HepG2 (cell line): ENCODE measurements around the gene CNOT10. TPM values are rescaled to one million over a fixed set of nuclear protein-coding genes. Genes with fewer than 3 reads are reported as not detected.

ENCODE experiments used
- ATM ChIP-seq: fragments of 450-650 bp; IDR thresholded peaks from 2 replicates; pipeline ENCODE4 v1.7.1; 2017; ENCODE audit warnings: mild to moderate bottlenecking, borderline replicate concordance
- CENPT ChIP-seq: sonication (generic); formaldehyde crosslinking; IDR thresholded peaks from 2 replicates; pipeline ENCODE4 v1.8.0; 2022; ENCODE audit warnings: low read depth, mild to moderate bottlenecking, moderate library complexity, missing genetic modification reagents
- EEA1 ChIP-seq: sonication (generic); formaldehyde crosslinking; IDR thresholded peaks from 2 replicates; pipeline ENCODE4 v1.5.1; 2020; ENCODE audit warnings: mild to moderate bottlenecking, missing genetic modification reagents, borderline replicate concordance
- ETV5 ChIP-seq: IDR thresholded peaks from 2 replicates; pipeline ENCODE4 v1.6.1; 2018; ENCODE audit warnings: missing biosample characterization, missing genetic modification reagents, inconsistent platforms, borderline replicate concordance
- GRHL1 ChIP-seq: sonication (generic); formaldehyde crosslinking; conservative IDR thresholded peaks from 2 replicates; pipeline ENCODE4 v1.8.0; 2022; ENCODE audit warnings: missing genetic modification reagents
- IKZF4 ChIP-seq: sonication (generic); formaldehyde crosslinking; IDR thresholded peaks from 2 replicates; pipeline ENCODE4 v1.5.1; 2020; ENCODE audit warnings: borderline replicate concordance, mild to moderate bottlenecking, low read depth, missing genetic modification reagents; ENCODE audit errors: not compliant biosample characterization
- KAT2B ChIP-seq: fragments of 150-350 bp; IDR thresholded peaks from 2 replicates; pipeline ENCODE4 v1.6.1; 2014; ENCODE audit warnings: low read depth, low read length, borderline replicate concordance
- MAFG ChIP-seq: sonication (generic); formaldehyde crosslinking; IDR thresholded peaks from 2 replicates; pipeline ENCODE4 v1.5.1; 2020; ENCODE audit warnings: mild to moderate bottlenecking, missing genetic modification reagents
- MAZ ChIP-seq, 2 experiments: sonication (generic) in 1 of 2; formaldehyde crosslinking in 1 of 2; IDR thresholded peaks; 2 replicates each; pipeline versions ENCODE4 v1.5.0 to v1.6.1; 2012 to 2020; ENCODE audit warnings: low read depth in 2 of 2, mild to moderate bottlenecking in 2 of 2, borderline replicate concordance in 1 of 2, improper control_type of control experiment in 1 of 2, low read length in 1 of 2, missing genetic modification reagents in 1 of 2, moderate library complexity in 1 of 2
- MBNL3 ChIP-seq: fragments of 250-450 bp; sonication (Bioruptor Pico); conservative IDR thresholded peaks from 2 replicates; pipeline ENCODE4 v1.8.0; 2022; ENCODE audit warnings: mild to moderate bottlenecking, inconsistent platforms
- NR3C1 ChIP-seq: sonication (generic); formaldehyde crosslinking; IDR thresholded peaks from 2 replicates; pipeline ENCODE4 v1.4.0; 2020; ENCODE audit warnings: missing genetic modification reagents
- RNF2 ChIP-seq: fragments of 450-650 bp; conservative IDR thresholded peaks from 2 replicates; pipeline ENCODE4 v1.6.1; 2016; ENCODE audit warnings: low read depth
- XBP1 ChIP-seq: sonication (generic); formaldehyde crosslinking; IDR thresholded peaks from 2 replicates; pipeline ENCODE4 v1.5.0; 2020; ENCODE audit warnings: missing genetic modification reagents
- ZFP62 ChIP-seq: sonication (generic); formaldehyde crosslinking; IDR thresholded peaks from 2 replicates; pipeline ENCODE4 v1.4.0; 2020; ENCODE audit warnings: missing genetic modification reagents
- ZMYM4 ChIP-seq: sonication (generic); formaldehyde crosslinking; IDR thresholded peaks from 2 replicates; pipeline ENCODE4 v1.8.1; 2023; ENCODE audit warnings: mild to moderate bottlenecking, missing genetic modification reagents
- ZNF180 ChIP-seq: sonication (generic); formaldehyde crosslinking; IDR thresholded peaks from 2 replicates; pipeline ENCODE4 v1.4.0; 2020; ENCODE audit warnings: low read depth, missing genetic modification reagents, borderline replicate concordance
- ZNF263 ChIP-seq: sonication (generic); formaldehyde crosslinking; IDR thresholded peaks from 2 replicates; pipeline ENCODE4 v1.4.0; 2020; ENCODE audit warnings: missing genetic modification reagents
- ZNF292 ChIP-seq: sonication (generic); formaldehyde crosslinking; IDR thresholded peaks from 2 replicates; pipeline ENCODE4 v1.8.1; 2022; ENCODE audit warnings: mild to moderate bottlenecking, low read depth, missing genetic modification reagents, borderline replicate concordance
- ZNF326 ChIP-seq: sonication (generic); formaldehyde crosslinking; IDR thresholded peaks from 2 replicates; pipeline ENCODE4 v1.4.0; 2020; ENCODE audit warnings: missing genetic modification reagents, borderline replicate concordance
- ZNF337 ChIP-seq: sonication (generic); formaldehyde crosslinking; IDR thresholded peaks from 2 replicates; pipeline ENCODE4 v1.5.1; 2020; ENCODE audit warnings: missing genetic modification reagents, low read depth, mild to moderate bottlenecking, borderline replicate concordance
- ZNF343 ChIP-seq: sonication (generic); formaldehyde crosslinking; IDR thresholded peaks from 2 replicates; pipeline ENCODE4 v1.4.0; 2020; ENCODE audit warnings: mild to moderate bottlenecking, missing genetic modification reagents
- ZNF512 ChIP-seq: sonication (generic); formaldehyde crosslinking; IDR thresholded peaks from 2 replicates; pipeline ENCODE4 v1.4.0; 2020; ENCODE audit warnings: mild to moderate bottlenecking, missing genetic modification reagents
- ZNF556 ChIP-seq: sonication (generic); formaldehyde crosslinking; IDR thresholded peaks from 2 replicates; pipeline ENCODE4 v1.4.0; 2020; ENCODE audit warnings: mild to moderate bottlenecking, missing genetic modification reagents, borderline replicate concordance
- ZNF766 ChIP-seq: sonication (generic); formaldehyde crosslinking; IDR thresholded peaks from 2 replicates; pipeline ENCODE4 v1.5.0; 2020; ENCODE audit warnings: missing genetic modification reagents, borderline replicate concordance
- ZSCAN29 ChIP-seq: sonication (generic); formaldehyde crosslinking; conservative IDR thresholded peaks from 2 replicates; pipeline ENCODE4 v1.4.0; 2020; ENCODE audit warnings: mild to moderate bottlenecking, missing genetic modification reagents
- polyA plus RNA-seq, 8 experiments: library from polyadenylated mRNA; depleted of rRNA in 3 of 8; stranded (reverse) in 7 of 8; unstranded in 1 of 8; fragments of >200 nt; fragmentation: Illumina TruSeq in 4 of 8; extraction: Trizol in 4 of 8; gene quantifications; 2 replicates each; pipeline versions ENCODE4 v1.2.1 to v1.2.3, GENCODE V29; 2011 to 2016; ENCODE audit warnings: low read depth in 4 of 8, missing spikeins in 1 of 8, mixed read lengths in 1 of 8; ENCODE audit not compliant: insufficient read depth in 1 of 8
- total RNA-seq, 5 experiments: library from RNA; depleted of rRNA; stranded (reverse); fragments of >200 nt; fragmentation: Illumina TruSeq; extraction: Trizol; gene quantifications; 2 replicates each; pipeline ENCODE4 v1.2.3, GENCODE V29; 2016; ENCODE audit warnings: low read depth in 1 of 5
- TF ChIP-seq, protein P1 (sequence below): sonication (generic); formaldehyde crosslinking; IDR thresholded peaks from 2 replicates; pipeline ENCODE4 v1.8.1; 2023; ENCODE audit warnings: mild to moderate bottlenecking, missing genetic modification reagents

CNOT10 gene
- total and polyA plus RNA-seq, 2 of the 13 experiments (the other 11 are each of a cell fraction or from before 2014, with no cell fraction given): 21.2 to 34.1 TPM

- TF ChIP-seq ZNF512 (CRISPR knock-in tag) (0 out of 2 replicates have a peak, but pooled peaks have one; percentile 8), ZNF337 (CRISPR knock-in tag) (peak; percentile 70; the same call in 1 of the 2 replicates), ZMYM4 (CRISPR knock-in tag) (peak; percentile 82), KAT2B (no peak), ZNF556 (peak; percentile 42; the same call in 1 of the 2 replicates), ZNF326 (CRISPR knock-in tag) (no peak), GRHL1 (CRISPR knock-in tag) (no peak), MBNL3 (CRISPR knock-in tag) (no peak), RNF2 (peak; percentile 64), IKZF4 (CRISPR knock-in tag) (no peak), ZNF343 (0 out of 2 replicates have a peak, but pooled peaks have one; percentile 26), MAZ (IDR thresholded peaks at IDR 0.05; ENCODE audit: borderline replicate concordance, low read depth, low read length) (peak; percentile 98), MAZ (CRISPR knock-in tag; IDR thresholded peaks at IDR 0.05; ENCODE audit: low read depth) (peak; percentile 96), ZNF766 (peak; percentile 78; the same call in 1 of the 2 replicates), ZFP62 (no peak), ATM (no peak), ZNF263 (CRISPR knock-in tag) (no peak), MAFG (CRISPR knock-in tag) (no peak), CENPT (no peak), ZNF292 (CRISPR knock-in tag) (peak; percentile 71; the same call in 1 of the 2 replicates), XBP1 (CRISPR knock-in tag) (peak; percentile 62; the same call in 1 of the 2 replicates), ZSCAN29 (CRISPR knock-in tag) (no peak), ETV5 (peak; percentile 82; the same call in 1 of the 2 replicates), NR3C1 (CRISPR knock-in tag) (no peak), ZNF180 (no peak), EEA1 (CRISPR knock-in tag) (peak; percentile 83; the same call in 1 of the 2 replicates)
- TF ChIP-seq, protein P1, sequence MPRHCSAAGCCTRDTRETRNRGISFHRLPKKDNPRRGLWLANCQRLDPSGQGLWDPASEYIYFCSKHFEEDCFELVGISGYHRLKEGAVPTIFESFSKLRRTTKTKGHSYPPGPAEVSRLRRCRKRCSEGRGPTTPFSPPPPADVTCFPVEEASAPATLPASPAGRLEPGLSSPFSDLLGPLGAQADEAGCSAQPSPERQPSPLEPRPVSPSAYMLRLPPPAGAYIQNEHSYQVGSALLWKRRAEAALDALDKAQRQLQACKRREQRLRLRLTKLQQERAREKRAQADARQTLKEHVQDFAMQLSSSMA: 0 out of 2 replicates have a peak, but pooled peaks have one; percentile 18
These were observed at the start of gene CNOT10 (continued) for GRCh38 chr3:32684800-32685542.
